HG02623 (cell line): Measurements from ENCODE around the gene OR2AT4.
"Not testable (repeated sequence)": the region's sequence is repeated elsewhere in the genome, so short reads cannot be mapped to it uniquely, and the experiment has no call there.

Experiments
- ATAC-seq: cut with Tn5 transposase; IDR thresholded peaks from one replicate; pipeline ENCODE4 v1.9.1; 2021; ENCODE audit warnings: moderate library complexity; ENCODE audit not compliant: unreplicated experiment

Gene OR2AT4

GRCh38 chr11:75096456-75097172, at the start of gene OR2AT4:
OR2AT4 (minus strand) TSS chr11:75096876.
- no peak for ATAC-seq

GRCh38 chr11:75145972-75146519, 49.4 kb upstream of the OR2AT4 start:
- no peak for ATAC-seq

GRCh38 chr11:75145196-75145971, 48.7 kb upstream of the OR2AT4 start:
- no peak for ATAC-seq

GRCh38 chr11:75144716-75145014, 48.0 kb upstream of the OR2AT4 start:
- ATAC-seq: no peak

- no peak for ATAC-seq
Measured at GRCh38 chr11:75143420-75143731, 46.7 kb upstream of the OR2AT4 start.

GRCh38 chr11:75142714-75143419, 46.2 kb upstream of the OR2AT4 start:
- ATAC-seq: peak; percentile 65

- no peak for ATAC-seq
Measured at GRCh38 chr11:75141166-75141565, 44.5 kb upstream of the OR2AT4 start.

GRCh38 chr11:75140269-75141138, 43.8 kb upstream of the OR2AT4 start:
- no peak for ATAC-seq

GRCh38 chr11:75135651-75136050, 39.0 kb upstream of the OR2AT4 start:
- no peak for ATAC-seq

GRCh38 chr11:75135021-75135650, 38.5 kb upstream of the OR2AT4 start:
- ATAC-seq: no peak

- ATAC-seq: no peak
Measured at GRCh38 chr11:75133976-75134375, 37.3 kb upstream of the OR2AT4 start.

- no peak for ATAC-seq
Measured at GRCh38 chr11:75132080-75132479, 35.4 kb upstream of the OR2AT4 start.

- no peak for ATAC-seq
Measured at GRCh38 chr11:75126564-75126963, 29.9 kb upstream of the OR2AT4 start.

GRCh38 chr11:75118577-75118976, 21.9 kb upstream of the OR2AT4 start:
- ATAC-seq: no peak

- ATAC-seq: no peak
Measured at GRCh38 chr11:75114465-75114864, 17.8 kb upstream of the OR2AT4 start.

- no peak for ATAC-seq
Measured at GRCh38 chr11:75113030-75113429, 16.4 kb upstream of the OR2AT4 start.

GRCh38 chr11:75112200-75112599, 15.5 kb upstream of the OR2AT4 start:
- ATAC-seq: no peak

- ATAC-seq: no peak
Measured at GRCh38 chr11:75107187-75107586, 10.5 kb upstream of the OR2AT4 start.

- ATAC-seq: not testable (repeated sequence)
Measured at GRCh38 chr11:75105967-75106681, 9.4 kb upstream of the OR2AT4 start.

- ATAC-seq: no peak
Measured at GRCh38 chr11:75105462-75105925, 8.8 kb upstream of the OR2AT4 start.
